WTC11 (cell line): ENCODE results near the gene ADAP1. TPM values are rescaled to one million over a fixed set of nuclear protein-coding genes. Genes with fewer than 3 reads are reported as not detected.

ENCODE experiments used
- ATAC-seq: fragments of 200-7000 bp; cut with Tn5 transposase; 2 replicates; pipeline ENCODE4 v1.10.0; 2021; ENCODE audit warnings: mild to moderate bottlenecking, moderate library complexity
- CTCF ChIA-PET: fragments of 300-600 bp; sonication (Branson Sonifier 250); formaldehyde crosslinking; loops from one replicate; lab custom pipeline; 2021; ENCODE audit warnings: antibody characterized with exemption; lab: Charles Lee
- POLR2A ChIA-PET: fragments of 350-600 bp; sonication (Branson Sonifier 250); formaldehyde crosslinking; loops from one replicate; lab custom pipeline; 2021; ENCODE audit warnings: antibody characterized with exemption; lab: Charles Lee
- DNase-seq: peaks from one replicate; pipeline ENCODE4 v3.0.0; 2021; ENCODE audit warnings: low spot score
- H3K27ac Mint-ChIP-seq: 2 replicates; pipeline ENCODE4 v1.8.0; 2021; ENCODE audit warnings: mixed read lengths
- H3K27me3 Mint-ChIP-seq: 2 replicates; pipeline ENCODE4 v1.8.0; 2021; ENCODE audit warnings: low read depth, mild to moderate bottlenecking, moderate library complexity, mixed read lengths
- H3K36me3 Mint-ChIP-seq: 2 replicates; pipeline ENCODE4 v1.8.0; 2021; ENCODE audit warnings: mixed read lengths
- H3K4me1 Mint-ChIP-seq: 2 replicates; pipeline ENCODE4 v1.8.0; 2022; ENCODE audit warnings: mixed read lengths
- H3K4me3 Mint-ChIP-seq: 2 replicates; pipeline ENCODE4 v1.8.0; 2021; ENCODE audit warnings: mild to moderate bottlenecking, moderate library complexity, mixed read lengths
- H3K9me3 Mint-ChIP-seq: 2 replicates; pipeline ENCODE4 v1.8.0; 2021; ENCODE audit warnings: mixed read lengths
- AR ChIP-seq: fragments of 250-450 bp; sonication (Bioruptor Pico); IDR thresholded peaks from 2 replicates; pipeline ENCODE4 v1.9.0; 2021; ENCODE audit warnings: mild to moderate bottlenecking
- CREB1 ChIP-seq: sonication (generic); formaldehyde crosslinking; IDR thresholded peaks from 2 replicates; pipeline ENCODE4 v1.8.0; 2023; ENCODE audit warnings: mild to moderate bottlenecking, missing genetic modification reagents
- E2F1 ChIP-seq: sonication (generic); formaldehyde crosslinking; IDR thresholded peaks from 2 replicates; pipeline ENCODE4 v1.8.0; 2022; ENCODE audit warnings: mild to moderate bottlenecking, missing genetic modification reagents
- E2F5 ChIP-seq: sonication (generic); formaldehyde crosslinking; IDR thresholded peaks from 2 replicates; pipeline ENCODE4 v1.8.1; 2022; ENCODE audit warnings: mild to moderate bottlenecking, moderate library complexity, missing genetic modification reagents
- ELF4 ChIP-seq: sonication (generic); formaldehyde crosslinking; IDR thresholded peaks from 2 replicates; pipeline ENCODE4 v1.8.1; 2022; ENCODE audit warnings: low read depth, mild to moderate bottlenecking, moderate library complexity, missing genetic modification reagents
- IRF2 ChIP-seq: sonication (generic); formaldehyde crosslinking; IDR thresholded peaks from 2 replicates; pipeline ENCODE4 v1.8.0; 2022; ENCODE audit warnings: low read depth, missing genetic modification reagents, borderline replicate concordance
- JAZF1 ChIP-seq: fragments of 250-450 bp; sonication (Bioruptor Pico); IDR thresholded peaks from 2 replicates; pipeline ENCODE4 v1.9.0; 2021; ENCODE audit warnings: moderate library complexity, mild to moderate bottlenecking, inconsistent platforms
- MAX ChIP-seq: sonication (generic); formaldehyde crosslinking; IDR thresholded peaks from 2 replicates; pipeline ENCODE4 v1.8.0; 2022; ENCODE audit warnings: mild to moderate bottlenecking, missing genetic modification reagents
- MLX ChIP-seq: sonication (generic); formaldehyde crosslinking; IDR thresholded peaks from 2 replicates; pipeline ENCODE4 v1.8.1; 2023; ENCODE audit warnings: mild to moderate bottlenecking, missing genetic modification reagents, moderate library complexity
- NFYB ChIP-seq: sonication (generic); formaldehyde crosslinking; conservative IDR thresholded peaks from 2 replicates; pipeline ENCODE4 v1.8.0; 2022; ENCODE audit warnings: low read depth, missing genetic modification reagents
- OVOL2 ChIP-seq: fragments of 250-450 bp; sonication (Bioruptor Pico); IDR thresholded peaks from 2 replicates; pipeline ENCODE4 v1.9.0; 2021; ENCODE audit warnings: mild to moderate bottlenecking, borderline replicate concordance
- PRRX2 ChIP-seq: fragments of 250-450 bp; sonication (Bioruptor Pico); IDR thresholded peaks from 2 replicates; pipeline ENCODE4 v1.8.0; 2021; ENCODE audit warnings: mild to moderate bottlenecking
- SP1 ChIP-seq: sonication (generic); formaldehyde crosslinking; conservative IDR thresholded peaks from 2 replicates; pipeline ENCODE4 v1.8.1; 2022; ENCODE audit warnings: missing genetic modification reagents
- TCF7 ChIP-seq: sonication (generic); formaldehyde crosslinking; IDR thresholded peaks from 2 replicates; pipeline ENCODE4 v1.8.0; 2022; ENCODE audit warnings: mild to moderate bottlenecking, low read depth, missing genetic modification reagents, moderate library complexity
- USF1 ChIP-seq: sonication (generic); formaldehyde crosslinking; IDR thresholded peaks from 2 replicates; pipeline ENCODE4 v1.8.0; 2022; ENCODE audit warnings: mild to moderate bottlenecking, missing genetic modification reagents
- ZNF232 ChIP-seq: sonication (generic); formaldehyde crosslinking; IDR thresholded peaks from 2 replicates; pipeline ENCODE4 v1.8.0; 2022; ENCODE audit warnings: mild to moderate bottlenecking, missing genetic modification reagents
- ZNF317 ChIP-seq: sonication (generic); formaldehyde crosslinking; IDR thresholded peaks from 2 replicates; pipeline ENCODE4 v1.8.1; 2023; ENCODE audit warnings: low read depth, mild to moderate bottlenecking, moderate library complexity, missing genetic modification reagents, borderline replicate concordance
- ZNF416 ChIP-seq: fragments of 250-450 bp; sonication (Bioruptor Pico); IDR thresholded peaks from 2 replicates; pipeline ENCODE4 v1.9.0; 2021; ENCODE audit warnings: mild to moderate bottlenecking, inconsistent platforms
- total RNA-seq: library from RNA; stranded (reverse); gene quantifications from 3 replicates; pipeline ENCODE4 v1.2.3, GENCODE V29; 2021

ADAP1 gene
- total RNA-seq, 1 experiment from 2014 or later: 4.3 TPM

GRCh38 chr7:898855-899681 is 55.4 kb downstream of the ADAP1 start (continued):
- TF ChIP-seq USF1 (CRISPR knock-in tag) (no peak), OVOL2 (CRISPR knock-in tag) (no peak), PRRX2 (CRISPR knock-in tag) (no peak), AR (no peak), ZNF232 (CRISPR knock-in tag) (no peak)

- DNase-seq (no peak), ATAC-seq (no peak)
- Mint-ChIP-seq H3K27ac (no peak overlapping the region), H3K4me3 (no peak overlapping the region), H3K27me3 (peaks cover 6% of the 10 kb centered on the region), H3K4me1 (no peaks in the 10 kb centered on the region), H3K9me3 (no peaks in the 10 kb centered on the region), H3K36me3 (peaks cover 26% of the 10 kb centered on the region)
- CTCF ChIA-PET: interaction anchor here (2.2 kb wide), 1 partner anchor 25 kb away, joined by 8 read pairs; no protein-coding TSS in a partner anchor
- TF ChIP-seq CREB1 (no peak), JAZF1 (CRISPR knock-in tag) (no peak), MLX (CRISPR knock-in tag) (no peak), E2F5 (no peak), TCF7 (CRISPR knock-in tag) (0 out of 2 replicates have a peak, but pooled peaks have one; percentile 12), NFYB (CRISPR knock-in tag) (no peak), ELF4 (CRISPR knock-in tag) (no peak), MAX (CRISPR knock-in tag) (no peak), IRF2 (CRISPR knock-in tag) (peak; percentile 6; the same call in 1 of the 2 replicates)
- POLR2A ChIA-PET: no interaction called here
These were observed 56.0 kb downstream of the ADAP1 start for GRCh38 chr7:898460-898854.

- CTCF ChIA-PET: interaction anchor here (2.2 kb wide), 1 partner anchor 25 kb away, joined by 8 read pairs; no protein-coding TSS in a partner anchor
- Mint-ChIP-seq H3K27ac (no peak overlapping the region), H3K9me3 (no peaks in the 10 kb centered on the region), H3K27me3 (peaks cover 4% of the 10 kb centered on the region), H3K36me3 (peaks cover 30% of the 10 kb centered on the region), H3K4me3 (no peak overlapping the region), H3K4me1 (no peaks in the 10 kb centered on the region)
- DNase-seq (no peak), ATAC-seq (no peak)
- POLR2A ChIA-PET: no interaction called here
- TF ChIP-seq ZNF317 (CRISPR knock-in tag) (no peak), E2F1 (CRISPR knock-in tag) (no peak), TCF7 (CRISPR knock-in tag) (0 out of 2 replicates have a peak, but pooled peaks have one; percentile 13), ZNF416 (CRISPR knock-in tag) (no peak), SP1 (CRISPR knock-in tag) (no peak), IRF2 (CRISPR knock-in tag) (peak; percentile 48; the same call in 1 of the 2 replicates), MLX (CRISPR knock-in tag) (no peak)
These were observed 56.6 kb downstream of the ADAP1 start for GRCh38 chr7:897771-898376.
